T-cell (primary cell): ENCODE measurements around the gene CBFA2T2. TPM values are rescaled to one million over a fixed set of nuclear protein-coding genes. Genes with fewer than 3 reads are reported as not detected.
A peak's percentile ranks its signal among the peaks of the same experiment; 100 is the strongest.

Experiments used
- ATAC-seq, 4 experiments: fragments of 200-7000 bp in 3 of 4; fragments of 150-1000 bp in 1 of 4; cut with Tn5 transposase; replicated peaks in 1 of 4; 1 replicate in 3 of 4; 2 replicates in 1 of 4; pipeline ENCODE4 v1.10.0; 2021; ENCODE audit warnings: moderate library complexity in 3 of 4, mild to moderate bottlenecking in 2 of 4, moderate number of reproducible peaks in 1 of 4
- CTCF ChIA-PET, 2 donors: fragments of 300-600 bp; sonication (Branson Sonifier 250); formaldehyde crosslinking; loops; one replicate each; lab custom pipeline; 2022; ENCODE audit warnings: antibody characterized with exemption in 2 of 2; lab: Charles Lee
- POLR2A ChIA-PET, 2 donors: fragments of 300-600 bp; sonication (Branson Sonifier 250); formaldehyde crosslinking; loops; one replicate each; lab custom pipeline; 2022; ENCODE audit warnings: antibody characterized with exemption in 2 of 2; lab: Charles Lee
- DNase-seq, 35 experiments: peaks; one replicate each; pipeline versions ENCODE4 v3.0.0 to v3.0.0-alpha.2; 2013 to 2023
- H3K27ac ChIP-seq: one replicate; pipeline ENCODE4 v1.5.1; 2013; ENCODE audit warnings: low read length
- H3K27me3 ChIP-seq, 2 experiments: replicated peaks in 1 of 2; 1 replicate in 1 of 2; 2 replicates in 1 of 2; pipeline versions ENCODE4 v1.6.1 to v1.7.0; 2013; ENCODE audit warnings: low read length in 1 of 2, mixed read lengths in 1 of 2; ENCODE audit not compliant: control insufficient read depth in 2 of 2, insufficient read depth in 2 of 2; ENCODE audit errors: extremely low read depth in 1 of 2
- H3K36me3 ChIP-seq, 2 donors: 1 replicate in 1 of 2; 2 replicates in 1 of 2; pipeline versions ENCODE4 v1.6.1 to v1.7.0; 2013; ENCODE audit warnings: low read length in 1 of 2; ENCODE audit not compliant: control insufficient read depth in 2 of 2, insufficient read depth in 1 of 2; ENCODE audit errors: extremely low read depth in 1 of 2
- H3K4me1 ChIP-seq, 2 experiments: 1 replicate in 1 of 2; 2 replicates in 1 of 2; pipeline versions ENCODE4 v1.6.1 to v1.7.0; 2013; ENCODE audit warnings: low read length in 2 of 2, mixed read lengths in 1 of 2; ENCODE audit not compliant: insufficient read depth in 2 of 2, control insufficient read depth in 1 of 2; ENCODE audit errors: extremely low read depth in 1 of 2
- H3K4me3 ChIP-seq, 2 donors: 1 replicate in 1 of 2; 2 replicates in 1 of 2; pipeline versions ENCODE4 v1.5.1 to v1.7.0; 2013; ENCODE audit warnings: mild to moderate bottlenecking in 2 of 2, low read length in 1 of 2, moderate library complexity in 1 of 2; ENCODE audit not compliant: control insufficient read depth in 1 of 2; ENCODE audit errors: extremely low read depth in 1 of 2
- H3K9me3 ChIP-seq: 2 replicates; pipeline ENCODE4 v1.7.0; 2013
- H3K27ac Mint-ChIP-seq, 2 donors: one replicate each; pipeline ENCODE4 v1.8.0; 2020 to 2021; ENCODE audit warnings: mild to moderate bottlenecking in 2 of 2, mixed read lengths in 2 of 2
- H3K27me3 Mint-ChIP-seq, 2 donors: one replicate each; pipeline ENCODE4 v1.8.0; 2021 to 2022; ENCODE audit warnings: mixed read lengths in 2 of 2
- H3K36me3 Mint-ChIP-seq: one replicate; pipeline ENCODE4 v1.8.0; 2021; ENCODE audit warnings: mixed read lengths
- H3K4me1 Mint-ChIP-seq, 3 donors: one replicate each; pipeline ENCODE4 v1.8.0; 2020 to 2022; ENCODE audit warnings: mixed read lengths in 3 of 3, mild to moderate bottlenecking in 1 of 3
- H3K4me3 Mint-ChIP-seq, 3 donors: one replicate each; pipeline ENCODE4 v1.8.0; 2020 to 2022; ENCODE audit warnings: mild to moderate bottlenecking in 3 of 3, mixed read lengths in 3 of 3, moderate library complexity in 3 of 3
- H3K9me3 Mint-ChIP-seq, 3 donors: one replicate each; pipeline ENCODE4 v1.8.0; 2020 to 2022; ENCODE audit warnings: mixed read lengths in 3 of 3
- WGBS: methylation state at CpG from one replicate; pipeline ENCODE4 v1.1.5; 2013; ENCODE audit warnings: missing lambda C conversion rate; ENCODE audit not compliant: insufficient coverage; 5-methylcytosine and 5-hydroxymethylcytosine counted together
- total RNA-seq, 35 experiments: library from RNA in 6 of 35; stranded (reverse) in 6 of 35; fragments of 120-200 nt in 1 of 35; gene quantifications; one replicate each; pipeline versions ENCODE4 v1.2.1 to v1.2.4 and lab custom pipeline; 2013 to 2026

Gene CBFA2T2
- total RNA-seq, 5 donors from 2014 or later (not counting 1 experiment from before 2014, with no cell fraction given): 25.2 to 34.2 (median 31.0) TPM

- CTCF ChIA-PET: interaction anchor here (0.6 to 1.3 kb wide), 9 partner anchors 20 to 1038 kb away, joined by 3 to 8 read pairs (median 4); partner anchors contain the start of genes ACTL10 (in 1 of the 2), CBFA2T2 (in 1 of the 2), EIF2S2 (in 1 of the 2) and SNTA1 (in 1 of the 2)
- no peaks in the 10 kb centered on the region for H3K27me3 Mint-ChIP-seq
- POLR2A ChIA-PET: interaction anchor here (0.5 to 1.1 kb wide), 7 partner anchors 14 to 1606 kb away, joined by 3 to 8 read pairs (median 4); partner anchors contain the start of genes CBFA2T2 (in 1 of the 2) and PXMP4 (in 1 of the 2)
Measured at GRCh38 chr20:33554914-33555420, 65.1 kb downstream of the CBFA2T2 start.

GRCh38 chr20:33555755-33556154 is 65.9 kb downstream of the CBFA2T2 start:
- H3K9me3 Mint-ChIP-seq: no peaks in the 10 kb centered on the region
- no peak overlapping the region for H3K4me3 ChIP-seq
- H3K4me3 Mint-ChIP-seq: peak overlapping the region in 1 of 3 donors; percentile 34
- H3K4me1 Mint-ChIP-seq: peaks cover 36 to 46% (median 43%) of the 10 kb centered on the region in 3 donors
- ATAC-seq: no peak
- peaks cover 30% of the 10 kb centered on the region for H3K36me3 Mint-ChIP-seq
- WGBS: 100% methylated on average over 1 of the region's 3 CpGs
- H3K27ac ChIP-seq: peak overlapping the region; percentile 83
- peak overlapping the region; percentile 97 to 98 for H3K27ac Mint-ChIP-seq
- H3K27me3 ChIP-seq: no peaks in the 10 kb centered on the region
- DNase-seq: no peak
- no peaks in the 10 kb centered on the region for H3K9me3 ChIP-seq
- H3K36me3 ChIP-seq: peaks cover 3 to 14% of the 10 kb centered on the region in 2 donors
- no peaks in the 10 kb centered on the region for H3K27me3 Mint-ChIP-seq
- ChIA-PET POLR2A (no interaction called here), CTCF (interaction anchor here in 1 of 2 donors (1.3 kb wide), 1 partner anchor 111 kb away, joined by 6 read pairs; the partner anchor contains the start of gene SNTA1)
- peaks cover 15 to 18% of the 10 kb centered on the region in 2 experiments for H3K4me1 ChIP-seq

More at GRCh38 chr20:33554914-33555420, 65.1 kb downstream of the CBFA2T2 start:
- H3K9me3 ChIP-seq: no peaks in the 10 kb centered on the region
- DNase-seq: peak in 32 of 35 experiments; percentile 2 to 91 (median 34)
- H3K27ac ChIP-seq: peak overlapping the region; percentile 83
- Mint-ChIP-seq H3K4me1 (peaks cover 36 to 45% (median 43%) of the 10 kb centered on the region in 3 donors), H3K4me3 (peak overlapping the region; percentile 39 to 60 (median 44)), H3K27ac (peak overlapping the region; percentile 97 to 98), H3K36me3 (peaks cover 31% of the 10 kb centered on the region), H3K9me3 (no peaks in the 10 kb centered on the region)
- 0% methylated on average over 1 of the region's 2 CpGs for WGBS
- H3K4me3 ChIP-seq: peak overlapping the region in 1 of 2 donors; percentile 10
- ATAC-seq: peak; percentile 97 to 99 (median 98)
- no peaks in the 10 kb centered on the region for H3K27me3 ChIP-seq
- H3K36me3 ChIP-seq: peaks cover 5 to 14% of the 10 kb centered on the region in 2 donors
- peaks cover 15 to 18% of the 10 kb centered on the region in 2 experiments for H3K4me1 ChIP-seq

GRCh38 chr20:33556246-33556645 is 66.3 kb downstream of the CBFA2T2 start:
- peaks cover 15 to 18% of the 10 kb centered on the region in 2 experiments for H3K4me1 ChIP-seq
- H3K4me3 ChIP-seq: no peak overlapping the region
- peaks cover 0 to 14% of the 10 kb centered on the region in 2 donors for H3K36me3 ChIP-seq
- CTCF ChIA-PET: no interaction called here
- no peaks in the 10 kb centered on the region for H3K9me3 ChIP-seq
- DNase-seq (no peak), ATAC-seq (no peak)
- Mint-ChIP-seq H3K27ac (peak overlapping the region; percentile 97 to 98), H3K4me3 (peak overlapping the region in 2 of 3 donors; percentile 26 to 34), H3K9me3 (no peaks in the 10 kb centered on the region), H3K36me3 (peaks cover 29% of the 10 kb centered on the region), H3K27me3 (no peaks in the 10 kb centered on the region), H3K4me1 (peaks cover 36 to 46% (median 43%) of the 10 kb centered on the region in 3 donors)
- H3K27me3 ChIP-seq: no peaks in the 10 kb centered on the region
- POLR2A ChIA-PET: no interaction called here
- H3K27ac ChIP-seq: peak overlapping the region; percentile 83
- WGBS: no CpG with 5 or more reads among the region's 3 CpGs

- H3K9me3 Mint-ChIP-seq: no peaks in the 10 kb centered on the region
- ChIA-PET POLR2A (interaction anchor here (0.6 to 0.7 kb wide), 4 partner anchors 16 to 1093 kb away, joined by 3 to 7 read pairs (median 4); no protein-coding TSS in a partner anchor), CTCF (no interaction called here)
- Histone ChIP-seq H3K4me1 (peaks cover 12 to 14% of the 10 kb centered on the region in 2 experiments), H3K27me3 (no peaks in the 10 kb centered on the region), H3K27ac (no peak overlapping the region), H3K36me3 (peaks cover 0 to 14% of the 10 kb centered on the region in 2 donors), H3K4me3 (no peak overlapping the region), H3K9me3 (no peaks in the 10 kb centered on the region)
- H3K4me3 Mint-ChIP-seq: no peak overlapping the region
- peaks cover 28 to 34% (median 33%) of the 10 kb centered on the region in 3 donors for H3K4me1 Mint-ChIP-seq
- H3K27me3 Mint-ChIP-seq: no peaks in the 10 kb centered on the region
- no peak for DNase-seq
- no peak for ATAC-seq
- peak overlapping the region in 1 of 2 donors; percentile 25 for H3K27ac Mint-ChIP-seq
- no CpG with 5 or more reads among the region's 9 CpGs for WGBS
- peaks cover 18% of the 10 kb centered on the region for H3K36me3 Mint-ChIP-seq
Measured at GRCh38 chr20:33558348-33559144, 68.7 kb downstream of the CBFA2T2 start.

GRCh38 chr20:33559212-33559611 is 69.3 kb downstream of the CBFA2T2 start:
- ChIA-PET POLR2A (interaction anchor here (0.6 to 0.7 kb wide), 4 partner anchors 15 to 174 kb away, joined by 3 to 7 read pairs (median 4); no protein-coding TSS in a partner anchor), CTCF (no interaction called here)
- H3K27me3 Mint-ChIP-seq: no peaks in the 10 kb centered on the region
- H3K4me3 ChIP-seq: no peak overlapping the region
- peaks cover 22% of the 10 kb centered on the region for H3K36me3 Mint-ChIP-seq
- no peak overlapping the region for H3K27ac Mint-ChIP-seq
- no peaks in the 10 kb centered on the region for H3K9me3 ChIP-seq
- H3K4me3 Mint-ChIP-seq: no peak overlapping the region
- no peaks in the 10 kb centered on the region for H3K27me3 ChIP-seq
- no peak for ATAC-seq
- H3K4me1 ChIP-seq: peaks cover 9 to 10% of the 10 kb centered on the region in 2 experiments
- H3K4me1 Mint-ChIP-seq: peaks cover 22 to 30% (median 29%) of the 10 kb centered on the region in 3 donors
- DNase-seq: no peak
- WGBS: 100% methylated on average over 1 of the region's 2 CpGs
- H3K27ac ChIP-seq: no peak overlapping the region
- no peaks in the 10 kb centered on the region for H3K9me3 Mint-ChIP-seq
- H3K36me3 ChIP-seq: peaks cover 0 to 14% of the 10 kb centered on the region in 2 donors

- no peak overlapping the region for H3K4me3 Mint-ChIP-seq
- 100% methylated on average over 2 of the region's 2 CpGs for WGBS
- no peak overlapping the region for H3K4me3 ChIP-seq
- POLR2A ChIA-PET: interaction anchor here in 1 of 2 donors (0.5 kb wide), 1 partner anchor 9 kb away, joined by 3 read pairs; no protein-coding TSS in a partner anchor
- no peaks in the 10 kb centered on the region for H3K9me3 ChIP-seq
- DNase-seq: no peak
- no peak for ATAC-seq
- H3K4me1 Mint-ChIP-seq: peaks cover 21 to 24% (median 23%) of the 10 kb centered on the region in 3 donors
- H3K36me3 ChIP-seq: peaks cover 0 to 14% of the 10 kb centered on the region in 2 donors
- H3K36me3 Mint-ChIP-seq: peaks cover 22% of the 10 kb centered on the region
- peaks cover 5 to 8% of the 10 kb centered on the region in 2 experiments for H3K4me1 ChIP-seq
- no peaks in the 10 kb centered on the region for H3K27me3 Mint-ChIP-seq
- H3K27ac ChIP-seq: no peak overlapping the region
- no peak overlapping the region for H3K27ac Mint-ChIP-seq
- CTCF ChIA-PET: interaction anchor here in 1 of 2 donors (0.5 kb wide), 1 partner anchor 58 kb away, joined by 3 read pairs; no protein-coding TSS in a partner anchor
- H3K27me3 ChIP-seq: no peaks in the 10 kb centered on the region
- no peaks in the 10 kb centered on the region for H3K9me3 Mint-ChIP-seq
Measured at GRCh38 chr20:33560026-33560425, 70.1 kb downstream of the CBFA2T2 start.
